NAMALWA (cell line): ENCODE results near the gene ZEB1.
"Not testable (repeated sequence)": the region's sequence is repeated elsewhere in the genome, so short reads cannot be mapped to it uniquely, and the experiment has no call there.

ENCODE experiments used
- DNase-seq: peaks from one replicate; pipeline ENCODE4 v3.0.0-alpha.2; 2015; ENCODE audit warnings: low spot score

Gene ZEB1

GRCh38 chr10:31422634-31423033, 103.6 kb downstream of the ZEB1 start:
- no peak for DNase-seq

DNA sequence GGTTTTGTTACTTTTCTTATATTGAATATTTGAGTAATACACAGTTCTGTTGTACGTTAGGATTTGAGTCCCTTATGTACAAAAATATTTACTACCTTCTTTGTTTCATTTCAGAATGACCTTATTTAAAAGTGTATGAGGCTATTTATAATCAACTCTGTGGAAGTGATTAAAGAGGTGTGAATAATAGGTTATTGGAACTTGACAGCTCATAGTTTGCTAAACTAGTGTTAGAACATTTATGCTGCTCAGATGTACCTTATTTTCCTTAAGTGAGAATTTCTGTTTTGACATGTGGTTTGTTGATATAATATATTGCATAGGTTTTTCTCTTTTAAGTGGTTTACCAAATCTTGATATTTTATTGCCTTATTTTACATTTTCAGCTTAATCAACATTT, 105.5 kb downstream of the ZEB1 start:
- DNase-seq = no peak

DNA sequence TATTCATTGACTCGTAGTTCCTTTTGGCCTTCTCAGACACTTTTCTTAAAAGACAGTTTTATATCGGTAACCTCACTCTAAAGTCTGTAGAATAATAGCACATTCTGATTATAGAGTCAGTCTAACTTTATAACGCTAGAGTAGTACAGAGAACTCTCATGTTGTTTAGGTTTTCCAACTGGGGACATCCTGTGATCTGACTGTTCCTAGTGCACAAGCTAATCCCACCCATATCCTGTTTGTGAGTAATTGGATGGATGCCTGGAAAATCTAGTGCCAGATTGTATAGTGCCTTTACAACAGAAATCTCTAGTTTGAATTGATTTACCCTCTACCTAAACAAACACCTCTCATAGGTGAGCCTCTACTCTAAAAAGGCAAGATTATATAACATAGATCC, 107.4 kb downstream of the ZEB1 start:
- DNase-seq = no peak

- DNase-seq = not testable (repeated sequence)
Measured at GRCh38 chr10:31427334-31427733, 108.3 kb downstream of the ZEB1 start.

GRCh38 chr10:31428499-31428898, 109.5 kb downstream of the ZEB1 start:
- DNase-seq = not testable (repeated sequence)

GRCh38 chr10:31431021-31431420, 112.0 kb downstream of the ZEB1 start:
- no peak for DNase-seq

DNA sequence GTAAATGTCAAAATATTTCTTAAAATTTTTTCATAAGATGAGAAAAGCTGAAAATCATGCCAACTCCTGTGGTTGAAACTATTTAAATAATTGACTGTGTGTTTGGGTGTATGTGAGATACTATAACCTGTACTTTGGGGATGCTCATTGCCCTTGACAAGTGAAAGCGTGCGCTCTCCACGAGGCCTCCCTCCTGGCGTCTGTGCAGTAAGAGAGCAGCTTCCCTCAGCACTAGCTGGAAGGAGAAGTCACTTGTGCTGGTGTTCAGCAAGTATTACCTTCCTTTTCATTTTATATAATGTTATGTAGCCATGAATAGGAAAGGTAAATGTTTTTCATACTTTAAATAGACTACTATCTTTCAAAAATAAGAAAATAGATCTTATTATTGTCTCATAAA, 118.9 kb downstream of the ZEB1 start:
- DNase-seq = no peak

GRCh38 chr10:31451766-31452165, 132.8 kb downstream of the ZEB1 start:
- no peak for DNase-seq

GRCh38 chr10:31456468-31456867, 137.5 kb downstream of the ZEB1 start:
- DNase-seq = no peak

DNA sequence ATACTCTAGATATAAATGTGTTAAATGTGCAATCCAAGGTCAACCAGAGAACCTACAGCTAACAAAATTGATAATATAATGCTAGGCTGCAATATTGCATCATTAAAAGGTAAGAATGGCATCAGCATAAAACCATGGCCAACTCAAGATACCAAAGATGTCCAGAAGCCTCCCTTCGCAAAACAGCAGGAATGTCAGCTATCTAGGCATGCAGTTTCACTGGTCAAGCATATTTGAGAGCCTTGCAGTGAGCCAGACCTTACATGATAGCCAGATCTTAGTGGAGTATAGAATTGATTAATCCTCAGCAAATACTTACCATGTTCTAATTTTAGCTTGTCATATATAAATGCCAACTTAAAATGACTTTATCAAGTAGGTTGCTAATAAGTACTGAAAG, 138.8 kb downstream of the ZEB1 start:
- no peak for DNase-seq

DNA sequence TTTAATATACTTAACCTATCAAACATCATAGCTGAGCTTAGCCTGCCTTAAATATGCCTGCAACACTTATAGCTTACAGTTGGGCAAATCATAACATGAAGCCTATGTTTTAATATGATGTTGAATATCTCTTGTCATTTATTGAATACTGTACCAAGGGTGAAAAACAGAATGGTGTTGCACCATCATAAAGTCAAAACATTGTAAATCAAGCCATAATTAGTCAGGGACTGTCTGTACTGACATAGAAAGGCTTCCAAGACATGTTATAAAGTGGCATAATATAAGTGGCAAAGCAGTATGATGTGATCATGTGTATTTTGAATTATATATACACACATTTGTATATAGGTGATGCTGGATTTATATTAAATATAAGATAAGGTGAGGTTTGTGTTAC, 140.0 kb downstream of the ZEB1 start:
- no peak for DNase-seq

DNA sequence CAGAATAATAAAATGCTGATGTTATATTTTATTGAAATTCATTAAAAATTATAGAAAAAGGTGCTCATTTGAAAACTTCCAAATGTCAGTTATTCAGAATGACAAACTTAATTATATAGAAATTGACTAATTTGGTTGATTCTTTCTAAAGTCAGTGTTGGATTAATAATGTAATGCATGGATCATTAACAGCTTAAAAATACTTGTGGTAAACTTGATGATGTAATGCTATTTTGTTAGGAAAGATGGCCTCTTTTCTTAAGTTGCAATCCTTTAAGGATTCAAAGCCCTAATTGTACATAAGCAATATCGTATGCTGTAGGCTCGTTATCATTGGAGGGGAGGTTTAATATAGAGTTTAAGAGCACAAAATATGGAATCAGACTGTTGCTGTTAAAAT, 141.2 kb downstream of the ZEB1 start:
- no peak for DNase-seq

DNA sequence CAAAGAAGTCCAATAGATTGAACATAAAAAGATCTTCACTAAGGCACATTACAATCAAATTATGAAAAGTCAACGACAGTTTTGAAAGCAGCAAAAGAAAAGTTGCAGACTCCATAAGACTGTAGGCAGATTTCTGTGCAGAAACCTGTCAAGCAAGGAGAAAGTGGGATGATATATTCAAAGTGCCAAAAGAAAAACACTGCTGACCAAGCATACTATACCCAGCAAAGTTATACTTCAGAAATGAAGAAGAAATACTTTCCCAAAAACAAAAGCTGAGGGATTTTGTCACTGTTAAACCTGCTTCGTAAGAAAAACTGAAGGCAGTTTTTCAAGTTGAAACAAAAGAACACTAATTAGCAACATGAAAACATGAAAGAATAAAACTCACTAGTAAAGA, 145.5 kb downstream of the ZEB1 start:
- DNase-seq = no peak

DNA sequence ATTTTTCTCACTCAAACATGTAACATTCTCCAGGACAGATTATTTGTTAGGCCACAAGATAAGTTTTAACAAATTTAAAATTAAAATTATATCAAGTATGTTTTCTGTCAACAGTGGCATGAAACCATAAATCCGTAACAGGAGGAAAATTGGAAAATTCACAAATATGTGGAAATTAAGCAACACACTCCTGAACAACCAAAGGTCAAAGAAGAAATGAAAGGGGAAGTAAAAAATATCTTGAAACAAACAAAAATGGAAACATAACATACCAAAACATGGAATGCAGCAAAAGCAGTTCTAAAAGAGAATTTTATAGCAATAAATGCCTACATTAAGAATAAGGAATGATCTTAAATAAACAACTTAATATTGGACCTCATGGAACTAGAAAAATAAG, 147.3 kb downstream of the ZEB1 start:
- no peak for DNase-seq

GRCh38 chr10:31467791-31468535, 148.9 kb downstream of the ZEB1 start:
- peak; percentile 36 for DNase-seq

- no peak for DNase-seq
Measured at GRCh38 chr10:31468536-31468859, 149.5 kb downstream of the ZEB1 start.

- no peak for DNase-seq
Measured at GRCh38 chr10:31475519-31475918, 156.5 kb downstream of the ZEB1 start.

- DNase-seq = no peak
Measured at GRCh38 chr10:31476088-31476487, 157.1 kb downstream of the ZEB1 start.

DNA sequence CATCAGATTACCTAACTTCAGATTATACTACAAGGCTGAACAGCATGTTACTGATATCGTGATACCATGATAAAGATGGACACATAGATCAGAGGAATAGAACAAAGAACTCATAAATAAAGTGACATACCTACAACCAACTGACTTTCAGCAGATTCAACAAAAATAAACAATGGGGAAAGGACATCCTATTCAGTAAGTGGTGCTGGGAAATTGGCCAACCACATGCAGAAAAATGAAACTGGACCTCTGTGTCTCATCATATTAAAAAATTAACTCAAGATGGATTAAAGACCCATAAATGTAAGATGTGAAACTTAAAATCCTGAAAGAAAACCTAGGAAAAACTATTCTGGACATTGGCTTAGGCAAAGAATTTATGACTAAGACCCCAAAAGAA, 158.6 kb downstream of the ZEB1 start:
- no peak for DNase-seq

DNA sequence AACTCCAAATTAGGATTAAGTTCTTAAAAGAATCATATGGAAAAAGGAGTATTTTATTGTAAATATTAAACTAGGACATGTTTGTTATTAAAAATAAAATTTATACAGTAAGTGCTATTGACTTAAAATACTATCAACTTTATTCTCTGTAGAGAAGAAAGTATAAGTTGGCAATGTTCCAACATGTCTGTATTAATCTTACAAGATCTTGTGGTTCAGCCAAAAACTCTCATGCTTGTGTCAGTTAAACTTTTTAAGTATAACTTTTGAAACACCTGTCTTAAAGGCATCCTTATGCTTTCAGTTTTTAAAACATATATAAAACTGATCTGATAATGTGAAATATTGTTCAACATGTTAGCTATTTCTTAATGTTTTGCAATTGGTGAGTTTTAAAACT, 160.7 kb downstream of the ZEB1 start:
- no peak for DNase-seq

- no peak for DNase-seq
Measured at GRCh38 chr10:31483546-31483945, 164.5 kb downstream of the ZEB1 start.

GRCh38 chr10:31484431-31485135, 165.6 kb downstream of the ZEB1 start:
- no peak for DNase-seq

DNA sequence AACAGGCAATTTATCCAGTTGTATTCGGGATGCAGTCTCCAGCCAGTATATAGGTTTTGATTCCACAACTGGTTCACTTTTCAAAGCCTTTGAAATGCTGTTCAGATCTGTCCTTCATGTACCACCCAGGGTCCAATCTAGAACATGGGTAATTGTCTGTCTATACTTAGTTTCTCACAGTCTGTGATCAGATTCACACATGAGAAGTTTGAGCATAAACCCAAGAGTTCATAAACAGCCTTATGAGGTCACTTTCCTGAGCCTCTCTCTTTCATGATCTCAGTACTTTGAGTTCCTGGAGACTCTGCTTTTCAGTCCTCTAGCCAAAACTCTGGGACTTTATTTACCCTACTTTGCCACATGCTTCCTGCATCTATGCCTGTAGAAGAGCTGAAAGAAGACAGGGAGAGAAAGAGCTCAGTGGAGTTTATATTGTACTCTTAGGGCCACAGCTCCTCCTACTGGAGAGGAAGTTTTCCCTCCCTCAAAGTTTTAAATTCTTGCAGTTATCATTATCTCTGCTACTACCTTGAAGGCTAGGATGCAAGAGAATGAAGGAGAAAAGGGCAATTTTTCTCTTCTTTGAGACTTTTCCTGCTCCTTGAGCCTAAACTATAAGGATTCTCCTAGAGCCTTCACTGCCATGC, 172.0 kb downstream of the ZEB1 start:
- DNase-seq = peak; percentile 67
